Loucy (cell line): Measurements from ENCODE around the gene SNX13.

Source experiments
- H2AFZ ChIP-seq: fragments of 200-600 bp; sonication (generic); 2 replicates; pipeline ENCODE4 v1.6.0; 2016; ENCODE audit warnings: antibody characterized with exemption, mild to moderate bottlenecking, low read length, moderate library complexity
- H3F3A ChIP-seq: fragments of 200-600 bp; 2 replicates; pipeline ENCODE4 v1.6.0; 2016; ENCODE audit warnings: antibody characterized with exemption, low read depth, mild to moderate bottlenecking
- H3K27me3 ChIP-seq: fragments of 200-600 bp; sonication (generic); 2 replicates; pipeline ENCODE4 v1.6.1; 2014; ENCODE audit warnings: low read length, mild to moderate bottlenecking; ENCODE audit not compliant: insufficient read depth, poor library complexity, severe bottlenecking
- H3K36me3 ChIP-seq: fragments of 200-600 bp; sonication (generic); 2 replicates; pipeline ENCODE4 v1.6.1; 2016; ENCODE audit warnings: low read length; ENCODE audit not compliant: insufficient read depth
- H3K4me1 ChIP-seq: fragments of 200-600 bp; sonication (generic); 2 replicates; pipeline ENCODE4 v1.5.1; 2014; ENCODE audit warnings: low read length, mild to moderate bottlenecking; ENCODE audit not compliant: insufficient read depth, poor library complexity, severe bottlenecking
- H3K4me2 ChIP-seq: fragments of 200-600 bp; sonication (generic); 2 replicates; pipeline ENCODE4 v1.6.0; 2014; ENCODE audit warnings: antibody characterized with exemption, low read length, low read depth, mild to moderate bottlenecking; ENCODE audit not compliant: poor library complexity, severe bottlenecking
- H3K4me3 ChIP-seq: fragments of 200-600 bp; sonication (generic); 2 replicates; pipeline ENCODE4 v1.5.1; 2014; ENCODE audit warnings: low read length, mild to moderate bottlenecking, mixed read lengths; ENCODE audit not compliant: poor library complexity, severe bottlenecking
- H3K79me2 ChIP-seq: fragments of 200-600 bp; sonication (generic); 2 replicates; pipeline ENCODE4 v1.6.1; 2014; ENCODE audit warnings: low read length; ENCODE audit not compliant: insufficient read depth
- H3K9ac ChIP-seq: fragments of 200-600 bp; sonication (generic); 2 replicates; pipeline ENCODE4 v1.6.0; 2014; ENCODE audit warnings: mild to moderate bottlenecking, low read depth, low read length, moderate library complexity; ENCODE audit not compliant: poor library complexity, severe bottlenecking
- H3K9me2 ChIP-seq: fragments of 200-600 bp; sonication (generic); replicated peaks from 2 replicates; pipeline ENCODE4 v1.6.1; 2016; ENCODE audit warnings: low read depth, low read length, mixed read lengths
- H3K9me3 ChIP-seq: fragments of 200-600 bp; sonication (generic); 2 replicates; pipeline ENCODE4 v1.6.1; 2014; ENCODE audit warnings: mild to moderate bottlenecking, antibody characterized with exemption, low read length, low read depth; ENCODE audit not compliant: insufficient read depth
- H4K20me1 ChIP-seq: fragments of 200-600 bp; sonication (generic); 2 replicates; pipeline ENCODE4 v1.6.0; 2014; ENCODE audit warnings: antibody characterized with exemption, low read length, mild to moderate bottlenecking; ENCODE audit not compliant: insufficient read depth, poor library complexity, severe bottlenecking
- CTCF ChIP-seq: fragments of 200-600 bp; sonication (generic); conservative IDR thresholded peaks from 2 replicates; pipeline ENCODE4 v1.5.1; 2014; ENCODE audit warnings: mild to moderate bottlenecking, antibody characterized with exemption, low read length
- EZH2phosphoT487 ChIP-seq: fragments of 200-600 bp; IDR thresholded peaks from 2 replicates; pipeline ENCODE4 v1.6.1; 2018; ENCODE audit warnings: antibody characterized with exemption, mild to moderate bottlenecking, moderate library complexity, borderline replicate concordance

Gene SNX13

GRCh38 chr7:17854261-17855047, 85.8 kb downstream of the SNX13 start:
- peaks cover 10% of the 10 kb centered on the region for H3K4me1 ChIP-seq
- H3K27me3 ChIP-seq: no peaks in the 10 kb centered on the region
- no peaks in the 10 kb centered on the region for H3K79me2 ChIP-seq
- H3K4me3 ChIP-seq: no peak overlapping the region
- H4K20me1 ChIP-seq: no peaks in the 10 kb centered on the region
- no peak overlapping the region for H3K9ac ChIP-seq
- H3K9me3 ChIP-seq: peaks cover 4% of the 10 kb centered on the region; the same call in 1 of the 2 replicates
- no peak overlapping the region for H2AFZ ChIP-seq
- no peak overlapping the region for H3K4me2 ChIP-seq
- TF ChIP-seq CTCF: no peak
- TF ChIP-seq EZH2phosphoT487: no peak
- H3K36me3 ChIP-seq: peaks cover 9% of the 10 kb centered on the region; the same call in 1 of the 2 replicates
- no peaks in the 10 kb centered on the region for H3F3A ChIP-seq
- H3K9me2 ChIP-seq: no peaks in the 10 kb centered on the region

DNA sequence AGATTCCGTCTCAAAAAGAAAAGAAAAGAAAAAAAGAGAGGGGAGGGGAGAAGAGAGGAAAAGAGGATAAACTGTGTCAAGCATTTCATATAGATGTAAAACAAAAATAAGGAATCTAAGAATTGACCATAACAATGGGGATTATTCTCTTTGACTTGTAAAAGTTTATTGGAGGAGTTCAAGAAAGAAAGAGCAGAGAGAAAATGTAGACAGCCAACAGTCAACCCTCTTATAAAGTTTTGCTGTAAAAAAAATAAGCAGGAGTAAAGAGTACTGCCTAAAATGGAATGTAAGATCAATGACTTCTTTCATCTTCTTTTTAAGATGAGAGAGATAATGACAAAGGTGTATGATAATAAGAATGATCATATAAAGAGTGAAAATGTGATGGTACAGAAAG, 87.9 kb downstream of the SNX13 start:
- no peaks in the 10 kb centered on the region for H3K79me2 ChIP-seq
- H3K27me3 ChIP-seq: no peaks in the 10 kb centered on the region
- H3K4me2 ChIP-seq: no peak overlapping the region
- H3K9me2 ChIP-seq: no peaks in the 10 kb centered on the region
- no peaks in the 10 kb centered on the region for H3F3A ChIP-seq
- no peak for TF ChIP-seq CTCF
- no peak for TF ChIP-seq EZH2phosphoT487
- no peak overlapping the region for H2AFZ ChIP-seq
- peaks cover 9% of the 10 kb centered on the region; the same call in 1 of the 2 replicates for H3K36me3 ChIP-seq
- peaks cover 10% of the 10 kb centered on the region for H3K4me1 ChIP-seq
- H4K20me1 ChIP-seq: no peaks in the 10 kb centered on the region
- no peak overlapping the region for H3K9ac ChIP-seq
- peaks cover 4% of the 10 kb centered on the region; the same call in 1 of the 2 replicates for H3K9me3 ChIP-seq
- no peak overlapping the region for H3K4me3 ChIP-seq

- no peaks in the 10 kb centered on the region for H3K27me3 ChIP-seq
- no peaks in the 10 kb centered on the region for H3K9me2 ChIP-seq
- no peak overlapping the region for H3K4me3 ChIP-seq
- peaks cover 9% of the 10 kb centered on the region; the same call in 1 of the 2 replicates for H3K36me3 ChIP-seq
- H3K4me1 ChIP-seq: peaks cover 10% of the 10 kb centered on the region
- no peak overlapping the region for H3K4me2 ChIP-seq
- no peaks in the 10 kb centered on the region for H3K79me2 ChIP-seq
- H3F3A ChIP-seq: no peaks in the 10 kb centered on the region
- no peak overlapping the region for H3K9ac ChIP-seq
- no peak overlapping the region for H2AFZ ChIP-seq
- TF ChIP-seq EZH2phosphoT487 (no peak), CTCF (no peak)
- H4K20me1 ChIP-seq: no peaks in the 10 kb centered on the region
- no peaks in the 10 kb centered on the region for H3K9me3 ChIP-seq
Observed at GRCh38 chr7:17849504-17849903, 90.8 kb downstream of the SNX13 start.
